Measurements from ENCODE around the gene SLC39A6.

DNA sequence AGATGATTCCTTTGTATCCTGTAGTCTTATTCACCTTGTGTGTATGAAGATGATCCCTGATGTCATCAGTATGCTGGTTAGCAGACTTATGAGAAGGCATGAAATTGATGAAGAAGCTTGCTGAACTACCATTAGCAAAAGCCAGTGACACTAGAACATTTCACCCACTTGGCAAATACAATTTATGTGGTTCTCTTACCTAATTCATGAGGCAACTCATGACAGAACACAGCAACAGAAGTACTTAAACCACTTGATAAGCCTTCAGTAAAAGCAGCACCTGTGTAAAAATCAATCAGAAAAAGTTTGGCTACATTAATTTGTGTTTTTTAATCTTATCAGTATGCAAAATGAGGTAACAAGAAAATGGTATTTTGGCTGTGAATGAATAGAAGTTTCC lies 16.8 kb downstream of the SLC39A6 start:
- TF ChIP-seq POLR2AphosphoS5 (IDR thresholded peaks at IDR 0.05; ENCODE audit: low read depth) (no peak), ZNF114 (CRISPR knock-in tag; IDR thresholded peaks at IDR 0.05) (no peak), EZH2 (IDR thresholded peaks at IDR 0.05; ENCODE audit: low read depth, unreplicated experiment) (no peak), EZH2phosphoT487 (IDR thresholded peaks at IDR 0.05; ENCODE audit: unreplicated experiment) (no peak)
- TF ChIP-seq, protein P1, sequence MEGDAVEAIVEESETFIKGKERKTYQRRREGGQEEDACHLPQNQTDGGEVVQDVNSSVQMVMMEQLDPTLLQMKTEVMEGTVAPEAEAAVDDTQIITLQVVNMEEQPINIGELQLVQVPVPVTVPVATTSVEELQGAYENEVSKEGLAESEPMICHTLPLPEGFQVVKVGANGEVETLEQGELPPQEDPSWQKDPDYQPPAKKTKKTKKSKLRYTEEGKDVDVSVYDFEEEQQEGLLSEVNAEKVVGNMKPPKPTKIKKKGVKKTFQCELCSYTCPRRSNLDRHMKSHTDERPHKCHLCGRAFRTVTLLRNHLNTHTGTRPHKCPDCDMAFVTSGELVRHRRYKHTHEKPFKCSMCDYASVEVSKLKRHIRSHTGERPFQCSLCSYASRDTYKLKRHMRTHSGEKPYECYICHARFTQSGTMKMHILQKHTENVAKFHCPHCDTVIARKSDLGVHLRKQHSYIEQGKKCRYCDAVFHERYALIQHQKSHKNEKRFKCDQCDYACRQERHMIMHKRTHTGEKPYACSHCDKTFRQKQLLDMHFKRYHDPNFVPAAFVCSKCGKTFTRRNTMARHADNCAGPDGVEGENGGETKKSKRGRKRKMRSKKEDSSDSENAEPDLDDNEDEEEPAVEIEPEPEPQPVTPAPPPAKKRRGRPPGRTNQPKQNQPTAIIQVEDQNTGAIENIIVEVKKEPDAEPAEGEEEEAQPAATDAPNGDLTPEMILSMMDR (conservative IDR thresholded peaks at IDR 0.05; ENCODE audit: low read depth in 2 of 2), result no peak

All from GM23338 (cell line).